Stimulated activated CD4-positive, alpha-beta T cell treated with anti-CD3 and anti-CD28 coated beads, Interleukin-1b, Interleukin-23, amount 100 ng/mL, for 24 hours (primary cell): ENCODE results near the gene ZNF804A.
"Not testable (repeated sequence)": the region's sequence is repeated elsewhere in the genome, so short reads cannot be mapped to it uniquely, and the experiment has no call there.

Experiments
- DNase-seq, 4 experiments: peaks; one replicate each; pipeline ENCODE4 v3.0.0-alpha.2; 2020; ENCODE audit warnings: low read depth in 4 of 4, low spot score in 1 of 4

ZNF804A gene

GRCh38 chr2:184815824-184816223 is 217.5 kb downstream of the ZNF804A start:
- no peak for DNase-seq

GRCh38 chr2:184824597-184824996 is 226.3 kb downstream of the ZNF804A start:
- DNase-seq = no peak

- no peak for DNase-seq
These were observed 232.2 kb downstream of the ZNF804A start for GRCh38 chr2:184830531-184830930.

GRCh38 chr2:184834699-184835397 is 236.5 kb downstream of the ZNF804A start:
- DNase-seq = no peak

GRCh38 chr2:184835398-184835715 is 237.0 kb downstream of the ZNF804A start:
- no peak for DNase-seq

- no peak for DNase-seq
These were observed 249.0 kb downstream of the ZNF804A start for GRCh38 chr2:184847331-184847730.

DNA sequence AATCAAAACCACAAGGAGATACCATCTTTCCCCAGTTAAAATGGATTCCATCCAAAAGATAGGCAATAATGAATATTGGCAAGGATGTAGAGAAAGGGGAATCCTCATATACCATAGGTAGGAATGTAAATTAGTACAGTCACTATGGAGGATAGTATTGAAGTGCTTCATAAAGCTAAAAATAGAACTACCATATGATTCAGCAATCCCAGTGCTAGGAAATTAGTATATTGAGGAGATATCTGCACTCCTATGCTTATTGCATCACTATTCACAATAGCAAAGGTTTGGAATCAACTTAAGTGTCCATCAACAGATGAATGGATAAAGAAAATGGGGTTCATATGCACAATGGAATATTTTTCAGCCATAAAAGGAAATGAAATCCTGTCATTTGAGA is 251.2 kb downstream of the ZNF804A start:
- no peak for DNase-seq

- no peak for DNase-seq
These were observed 253.2 kb downstream of the ZNF804A start for GRCh38 chr2:184851576-184851975.

- DNase-seq = no peak
These were observed 260.9 kb downstream of the ZNF804A start for GRCh38 chr2:184859187-184859586.

DNA sequence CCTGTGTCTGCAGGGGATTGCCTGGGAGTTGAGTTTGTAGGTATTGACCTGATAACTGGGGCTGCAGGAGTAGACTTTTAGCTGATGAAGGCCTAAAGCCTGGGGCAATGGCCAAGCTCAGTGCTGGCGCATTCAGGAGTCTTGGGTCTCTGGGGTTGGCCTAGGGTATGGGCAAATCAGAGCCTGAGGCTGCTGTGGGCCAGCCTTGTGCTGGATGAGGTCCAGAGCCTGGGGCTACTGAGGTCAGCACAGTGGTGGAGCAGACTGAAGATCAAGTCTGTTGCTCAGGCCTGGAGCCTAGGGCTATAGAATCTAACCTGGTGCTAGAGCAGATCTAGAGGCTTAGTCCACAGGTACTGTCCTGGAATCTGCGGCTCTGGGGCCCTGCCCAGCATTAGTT is 262.4 kb downstream of the ZNF804A start:
- no peak for DNase-seq

- no peak for DNase-seq
These were observed 276.9 kb downstream of the ZNF804A start for GRCh38 chr2:184875212-184875611.

- DNase-seq = no peak
These were observed 277.6 kb downstream of the ZNF804A start for GRCh38 chr2:184875911-184876310.

DNA sequence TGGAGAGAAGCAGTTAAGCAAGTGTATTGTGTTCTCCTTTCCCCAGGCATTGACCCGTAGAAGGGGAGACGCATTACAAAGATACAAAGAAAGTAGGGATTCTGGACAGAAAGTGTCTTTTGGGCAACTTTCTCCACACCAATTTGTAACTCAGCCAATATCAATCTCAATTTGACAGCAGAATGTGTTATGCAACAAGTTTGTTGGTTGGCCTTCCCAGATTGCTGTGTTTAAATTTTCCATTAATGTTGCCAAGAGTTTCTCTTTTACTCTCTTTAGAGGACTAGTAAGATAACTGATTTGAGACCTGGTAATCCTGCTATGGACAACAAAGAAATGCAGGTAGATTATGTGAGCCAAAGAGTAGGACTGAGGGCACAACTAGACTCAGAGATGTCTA is 279.6 kb downstream of the ZNF804A start:
- DNase-seq = no peak

DNA sequence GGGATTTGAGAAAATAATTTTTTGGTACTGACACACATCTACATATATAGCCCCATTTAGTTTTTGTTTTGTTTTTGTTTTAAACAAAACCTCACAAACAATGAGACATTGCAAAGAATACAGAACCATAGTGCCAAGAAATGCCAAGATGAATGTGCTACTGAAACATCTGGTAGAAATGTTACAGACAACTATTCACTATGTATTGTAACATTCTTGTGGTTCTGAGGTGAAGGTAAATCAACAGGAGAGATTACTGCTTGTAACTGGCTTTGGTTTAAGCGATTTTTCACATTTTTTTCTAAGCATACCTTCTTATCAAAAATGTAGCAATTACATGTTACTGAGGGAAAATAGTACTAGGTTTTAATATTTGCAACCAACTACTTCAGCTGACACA is 281.3 kb downstream of the ZNF804A start:
- DNase-seq = no peak

- not testable (repeated sequence) for DNase-seq
These were observed 288.3 kb downstream of the ZNF804A start for GRCh38 chr2:184886585-184886984.

DNA sequence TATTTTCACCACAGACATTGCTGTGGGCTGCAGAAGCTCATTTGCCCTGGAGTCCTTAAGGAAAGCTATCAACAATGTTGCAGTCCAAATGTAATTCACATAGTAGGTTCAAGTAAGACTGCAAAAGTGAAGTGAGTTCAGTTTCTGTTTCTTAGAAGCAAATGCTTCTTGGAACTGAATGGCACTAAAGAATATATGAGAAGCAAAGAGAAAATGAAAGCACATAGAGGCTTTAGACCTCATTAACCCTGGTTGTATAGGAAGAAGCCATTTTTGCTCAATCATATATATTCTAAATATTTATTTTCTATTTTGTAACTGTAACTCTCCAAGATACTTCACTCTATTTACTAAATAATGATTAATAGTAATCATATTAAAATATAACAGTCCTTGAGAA is 292.0 kb downstream of the ZNF804A start:
- DNase-seq = no peak

- no peak for DNase-seq
These were observed 306.7 kb downstream of the ZNF804A start for GRCh38 chr2:184904991-184905390.

GRCh38 chr2:184906160-184906559 is 307.8 kb downstream of the ZNF804A start:
- DNase-seq = no peak

GRCh38 chr2:184906709-184907108 is 308.4 kb downstream of the ZNF804A start:
- no peak for DNase-seq

- DNase-seq = no peak
These were observed 310.6 kb downstream of the ZNF804A start for GRCh38 chr2:184908966-184909365.

- DNase-seq = no peak
These were observed 322.2 kb downstream of the ZNF804A start for GRCh38 chr2:184920451-184920965.

- DNase-seq = no peak
These were observed 323.3 kb downstream of the ZNF804A start for GRCh38 chr2:184921676-184922075.

GRCh38 chr2:184923751-184924150 is 325.4 kb downstream of the ZNF804A start:
- DNase-seq = no peak
